Measurements from ENCODE around the gene FGA. TPM values are rescaled to one million over a fixed set of nuclear protein-coding genes. Genes with fewer than 3 reads are reported as not detected.

The FGA gene
- total RNA-seq, 1 experiment from 2014 or later, result not detected

- DNase-seq (ENCODE audit: low spot score), result no peak
- intact Hi-C loops (cut with micrococcal nuclease; ENCODE audit: unreplicated experiment), result no loop called here
- Histone ChIP-seq H3K36me3 (ENCODE audit: insufficient read depth, low read length, poor library complexity, severe bottlenecking) (no peaks in the 10 kb centered on the region), H3K27ac (ENCODE audit: low read depth, low read length, poor library complexity, severe bottlenecking) (no peak overlapping the region), H3K9me3 (ENCODE audit: low read depth, low read length, poor library complexity, severe bottlenecking) (no peaks in the 10 kb centered on the region), H3K4me3 (ENCODE audit: low read depth, low read length, poor library complexity, severe bottlenecking) (no peak overlapping the region), H3K27me3 (replicated peaks; ENCODE audit: insufficient read depth, low read depth, low read length, poor library complexity) (no peaks in the 10 kb centered on the region), H3K4me1 (ENCODE audit: insufficient read depth, low read length, poor library complexity, severe bottlenecking) (peaks cover 4% of the 10 kb centered on the region)
- ChIA-PET CTCF (no interaction called here), POLR2A (ENCODE audit: low non-redundant PET) (no interaction called here)
- no TSS peak for BruUV-seq (replicated peaks)
- TF ChIP-seq EZH2 (IDR thresholded peaks at IDR 0.05; ENCODE audit: borderline replicate concordance, low read depth, low read length, poor library complexity, severe bottlenecking) (no peak), CTCF (conservative IDR thresholded peaks at IDR 0.05; ENCODE audit: low read depth, low read length) (no peak)
These were observed 16.2 kb downstream of the FGA start for GRCh38 chr4:154574311-154574710.

GRCh38 chr4:154573190-154573870, 17.2 kb downstream of the FGA start:
- DNase-seq (ENCODE audit: low spot score), result no peak
- H3K9me3 ChIP-seq (ENCODE audit: low read depth, low read length, poor library complexity, severe bottlenecking), result no peaks in the 10 kb centered on the region
- H3K4me1 ChIP-seq (ENCODE audit: insufficient read depth, low read length, poor library complexity, severe bottlenecking), result peaks cover 4% of the 10 kb centered on the region
- TF ChIP-seq EZH2 (IDR thresholded peaks at IDR 0.05; ENCODE audit: borderline replicate concordance, low read depth, low read length, poor library complexity, severe bottlenecking) (no peak), CTCF (conservative IDR thresholded peaks at IDR 0.05; ENCODE audit: low read depth, low read length) (no peak)
- no peak overlapping the region for H3K4me3 ChIP-seq (ENCODE audit: low read depth, low read length, poor library complexity, severe bottlenecking)
- no peaks in the 10 kb centered on the region for H3K36me3 ChIP-seq (ENCODE audit: insufficient read depth, low read length, poor library complexity, severe bottlenecking)
- CTCF ChIA-PET, result no interaction called here
- H3K27me3 ChIP-seq (replicated peaks; ENCODE audit: insufficient read depth, low read depth, low read length, poor library complexity), result no peaks in the 10 kb centered on the region
- BruUV-seq (replicated peaks), result no TSS peak
- no peak overlapping the region for H3K27ac ChIP-seq (ENCODE audit: low read depth, low read length, poor library complexity, severe bottlenecking)
- POLR2A ChIA-PET (ENCODE audit: low non-redundant PET), result no interaction called here
- intact Hi-C loops (cut with micrococcal nuclease; ENCODE audit: unreplicated experiment), result no loop called here

GRCh38 chr4:154569584-154569983, 21.0 kb downstream of the FGA start:
- Histone ChIP-seq H3K4me3 (ENCODE audit: low read depth, low read length, poor library complexity, severe bottlenecking) (no peak overlapping the region), H3K27me3 (replicated peaks; ENCODE audit: insufficient read depth, low read depth, low read length, poor library complexity) (no peaks in the 10 kb centered on the region), H3K9me3 (ENCODE audit: low read depth, low read length, poor library complexity, severe bottlenecking) (no peaks in the 10 kb centered on the region), H3K4me1 (ENCODE audit: insufficient read depth, low read length, poor library complexity, severe bottlenecking) (no peaks in the 10 kb centered on the region), H3K27ac (ENCODE audit: low read depth, low read length, poor library complexity, severe bottlenecking) (no peak overlapping the region), H3K36me3 (ENCODE audit: insufficient read depth, low read length, poor library complexity, severe bottlenecking) (no peaks in the 10 kb centered on the region)
- no TSS peak for BruUV-seq (replicated peaks)
- no peak for DNase-seq (ENCODE audit: low spot score)
- TF ChIP-seq CTCF (conservative IDR thresholded peaks at IDR 0.05; ENCODE audit: low read depth, low read length), result no peak
- TF ChIP-seq EZH2 (IDR thresholded peaks at IDR 0.05; ENCODE audit: borderline replicate concordance, low read depth, low read length, poor library complexity, severe bottlenecking), result no peak
- POLR2A ChIA-PET (ENCODE audit: low non-redundant PET), result no interaction called here
- CTCF ChIA-PET, result interaction anchor here (0.5 kb wide), 1 partner anchor 11 kb away, joined by 3 read pairs; no protein-coding TSS in a partner anchor
- intact Hi-C loops (cut with micrococcal nuclease; ENCODE audit: unreplicated experiment), result no loop called here

Data from A673 (cell line).